Measurements from ENCODE around the gene SLC66A2.

- TF ChIP-seq, protein P1, sequence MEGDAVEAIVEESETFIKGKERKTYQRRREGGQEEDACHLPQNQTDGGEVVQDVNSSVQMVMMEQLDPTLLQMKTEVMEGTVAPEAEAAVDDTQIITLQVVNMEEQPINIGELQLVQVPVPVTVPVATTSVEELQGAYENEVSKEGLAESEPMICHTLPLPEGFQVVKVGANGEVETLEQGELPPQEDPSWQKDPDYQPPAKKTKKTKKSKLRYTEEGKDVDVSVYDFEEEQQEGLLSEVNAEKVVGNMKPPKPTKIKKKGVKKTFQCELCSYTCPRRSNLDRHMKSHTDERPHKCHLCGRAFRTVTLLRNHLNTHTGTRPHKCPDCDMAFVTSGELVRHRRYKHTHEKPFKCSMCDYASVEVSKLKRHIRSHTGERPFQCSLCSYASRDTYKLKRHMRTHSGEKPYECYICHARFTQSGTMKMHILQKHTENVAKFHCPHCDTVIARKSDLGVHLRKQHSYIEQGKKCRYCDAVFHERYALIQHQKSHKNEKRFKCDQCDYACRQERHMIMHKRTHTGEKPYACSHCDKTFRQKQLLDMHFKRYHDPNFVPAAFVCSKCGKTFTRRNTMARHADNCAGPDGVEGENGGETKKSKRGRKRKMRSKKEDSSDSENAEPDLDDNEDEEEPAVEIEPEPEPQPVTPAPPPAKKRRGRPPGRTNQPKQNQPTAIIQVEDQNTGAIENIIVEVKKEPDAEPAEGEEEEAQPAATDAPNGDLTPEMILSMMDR (IDR thresholded peaks at IDR 0.05), result no peak
- TF ChIP-seq EP300 (IDR thresholded peaks at IDR 0.05) (no peak), POLR2A (IDR thresholded peaks at IDR 0.05) (no peak)
Observed at GRCh38 chr18:79944746-79945117, 6.7 kb downstream of the SLC66A2 start.

All from stomach (tissue), 4 donors.